Naive B cell (primary cell): Measurements from ENCODE around the gene PEX14. TPM values are rescaled to one million over a fixed set of nuclear protein-coding genes. Genes with fewer than 3 reads are reported as not detected.
"Not testable (repeated sequence)": the region's sequence is repeated elsewhere in the genome, so short reads cannot be mapped to it uniquely, and the experiment has no call there.

Source experiments
- ATAC-seq, 2 donors: fragments of 150-1000 bp; cut with Tn5 transposase; 2 replicates each; pipeline ENCODE4 v1.10.0; 2021; ENCODE audit warnings: low read depth in 2 of 2, mild to moderate bottlenecking in 2 of 2, moderate library complexity in 2 of 2
- DNase-seq: peaks from one replicate; pipeline ENCODE4 v3.0.0; 2022
- H3K27ac Mint-ChIP-seq, 6 donors: one replicate each; pipeline ENCODE4 v1.8.0; 2020 to 2022; ENCODE audit warnings: mild to moderate bottlenecking in 6 of 6, mixed read lengths in 6 of 6, moderate library complexity in 5 of 6, inconsistent platforms in 2 of 6
- H3K27me3 Mint-ChIP-seq, 3 donors: one replicate each; pipeline ENCODE4 v1.8.0; 2021 to 2022; ENCODE audit warnings: mixed read lengths in 3 of 3, mild to moderate bottlenecking in 1 of 3
- H3K36me3 Mint-ChIP-seq, 2 donors: one replicate each; pipeline ENCODE4 v1.8.0; 2020 to 2022; ENCODE audit warnings: mixed read lengths in 2 of 2, inconsistent platforms in 1 of 2, mild to moderate bottlenecking in 1 of 2
- H3K4me1 Mint-ChIP-seq, 3 donors: one replicate each; pipeline ENCODE4 v1.8.0; 2020 to 2022; ENCODE audit warnings: mixed read lengths in 3 of 3, inconsistent platforms in 1 of 3, mild to moderate bottlenecking in 1 of 3, moderate library complexity in 1 of 3
- H3K4me3 Mint-ChIP-seq, 8 donors: one replicate each; pipeline ENCODE4 v1.8.0; 2020 to 2022; ENCODE audit warnings: mild to moderate bottlenecking in 8 of 8, mixed read lengths in 8 of 8, moderate library complexity in 8 of 8, inconsistent platforms in 2 of 8
- H3K9me3 Mint-ChIP-seq, 7 donors: one replicate each; pipeline ENCODE4 v1.8.0; 2020 to 2022; ENCODE audit warnings: mixed read lengths in 7 of 7, mild to moderate bottlenecking in 5 of 7, inconsistent platforms in 2 of 7, moderate library complexity in 1 of 7
- polyA plus RNA-seq, 6 donors: library from polyadenylated mRNA; unstranded; fragments of 300-500 nt; fragmentation: Illumina TruSeq; gene quantifications; one replicate each; pipeline ENCODE4 v1.2.3, GENCODE V29; 2021; ENCODE audit warnings: low read depth in 6 of 6

Gene PEX14
- polyA plus RNA-seq, 6 donors from 2014 or later, result 2.6 to 4.2 (median 3.6) TPM

DNA sequence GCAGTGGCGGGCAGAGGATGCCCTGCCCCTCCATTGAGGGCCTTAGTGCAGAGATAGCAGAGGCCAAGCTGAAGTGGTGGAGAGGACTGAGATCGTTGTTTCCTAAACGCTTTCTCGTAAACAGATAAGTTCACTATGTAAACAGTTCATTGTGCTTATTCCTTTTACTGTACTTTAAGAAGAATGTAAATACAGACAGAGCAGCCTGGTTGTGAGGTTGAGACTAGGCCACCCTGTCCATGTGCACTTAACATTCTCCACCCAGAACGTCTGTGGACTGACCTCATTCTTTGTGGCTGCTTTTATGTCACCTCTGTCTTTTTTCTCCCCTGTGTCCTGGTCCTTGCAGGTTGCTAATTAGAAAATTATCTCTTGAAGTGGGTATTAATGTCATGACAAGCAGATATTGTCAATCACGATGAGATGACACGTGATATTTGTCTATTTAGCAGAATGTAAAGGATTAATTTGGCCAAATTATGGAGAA, 36.0 kb upstream of the PEX14 start:
- DNase-seq (no peak), ATAC-seq (no peak)
- Mint-ChIP-seq H3K4me3 (no peak overlapping the region), H3K9me3 (no peaks in the 10 kb centered on the region), H3K36me3 (no peaks in the 10 kb centered on the region), H3K27me3 (no peaks in the 10 kb centered on the region), H3K4me1 (peaks cover 0 to 2% (median 0%) of the 10 kb centered on the region in 3 donors), H3K27ac (no peak overlapping the region)

DNA sequence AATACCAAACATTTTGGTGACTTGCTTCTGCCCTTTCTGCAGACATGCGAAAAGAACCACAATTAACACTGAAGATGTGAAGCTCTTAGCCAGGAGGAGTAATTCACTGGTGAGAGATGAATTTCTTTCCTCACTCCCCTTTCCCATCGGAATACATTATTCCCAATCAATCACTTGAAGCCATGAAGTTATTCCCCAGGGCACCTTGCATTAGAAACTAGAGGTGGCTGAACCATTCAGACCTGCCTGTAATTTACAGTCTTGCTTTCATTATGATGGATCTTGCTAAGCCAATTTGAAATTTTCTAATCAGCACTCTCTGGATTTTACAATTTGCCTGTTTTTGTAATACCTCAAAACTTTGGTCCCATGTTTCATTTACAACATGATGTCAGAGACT, 34.4 kb upstream of the PEX14 start:
- DNase-seq, result no peak
- no peak overlapping the region for H3K4me3 Mint-ChIP-seq
- H3K4me1 Mint-ChIP-seq, result no peaks in the 10 kb centered on the region
- no peak for ATAC-seq
- no peaks in the 10 kb centered on the region for H3K27me3 Mint-ChIP-seq
- H3K9me3 Mint-ChIP-seq, result no peaks in the 10 kb centered on the region
- no peaks in the 10 kb centered on the region for H3K36me3 Mint-ChIP-seq
- peak overlapping the region in 1 of 6 donors; percentile 57 for H3K27ac Mint-ChIP-seq

DNA sequence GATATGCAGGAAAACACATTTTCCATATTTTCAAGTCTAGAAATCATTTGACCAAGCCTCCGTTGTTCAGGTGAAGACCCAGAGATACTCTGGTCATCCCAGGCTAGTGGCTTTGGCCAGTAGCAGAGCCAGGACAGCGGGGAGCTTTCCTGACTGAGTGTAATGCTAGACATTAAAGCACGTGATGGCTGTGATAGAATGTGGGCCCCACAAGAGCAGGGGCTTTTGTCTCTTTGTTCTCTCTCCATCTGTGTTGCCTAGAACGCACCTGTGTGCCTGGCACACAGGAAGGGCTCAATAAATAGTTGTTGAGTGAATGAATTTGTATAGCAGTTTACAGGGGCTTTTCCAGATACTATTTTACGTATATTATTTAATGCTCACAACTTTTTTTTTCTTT, 34.0 kb upstream of the PEX14 start:
- Mint-ChIP-seq H3K9me3 (no peaks in the 10 kb centered on the region), H3K36me3 (no peaks in the 10 kb centered on the region), H3K27me3 (no peaks in the 10 kb centered on the region), H3K4me3 (no peak overlapping the region), H3K4me1 (no peaks in the 10 kb centered on the region), H3K27ac (no peak overlapping the region)
- ATAC-seq (no peak), DNase-seq (no peak)

DNA sequence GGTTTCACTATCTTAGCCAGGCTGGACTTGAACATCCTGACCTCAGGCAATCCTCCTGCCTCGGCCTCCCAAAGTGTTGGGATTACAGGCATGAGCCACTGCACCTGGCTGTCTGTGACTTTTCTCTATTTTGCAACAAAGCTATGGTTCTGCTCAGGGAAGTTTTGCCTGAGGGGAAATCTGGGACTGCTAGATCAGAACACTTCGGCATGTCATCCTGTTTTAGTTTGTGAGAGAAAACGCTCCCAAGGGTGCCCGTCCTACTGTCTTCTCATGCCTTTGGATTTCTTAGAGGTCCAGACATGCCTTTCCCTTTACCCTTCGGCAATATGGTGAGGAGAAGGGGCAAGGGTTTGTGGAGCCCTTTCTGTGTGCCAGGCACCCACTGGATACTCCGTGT, 30.5 kb upstream of the PEX14 start:
- H3K27me3 Mint-ChIP-seq, result no peaks in the 10 kb centered on the region
- H3K4me3 Mint-ChIP-seq, result no peak overlapping the region
- H3K4me1 Mint-ChIP-seq, result no peaks in the 10 kb centered on the region

DNA sequence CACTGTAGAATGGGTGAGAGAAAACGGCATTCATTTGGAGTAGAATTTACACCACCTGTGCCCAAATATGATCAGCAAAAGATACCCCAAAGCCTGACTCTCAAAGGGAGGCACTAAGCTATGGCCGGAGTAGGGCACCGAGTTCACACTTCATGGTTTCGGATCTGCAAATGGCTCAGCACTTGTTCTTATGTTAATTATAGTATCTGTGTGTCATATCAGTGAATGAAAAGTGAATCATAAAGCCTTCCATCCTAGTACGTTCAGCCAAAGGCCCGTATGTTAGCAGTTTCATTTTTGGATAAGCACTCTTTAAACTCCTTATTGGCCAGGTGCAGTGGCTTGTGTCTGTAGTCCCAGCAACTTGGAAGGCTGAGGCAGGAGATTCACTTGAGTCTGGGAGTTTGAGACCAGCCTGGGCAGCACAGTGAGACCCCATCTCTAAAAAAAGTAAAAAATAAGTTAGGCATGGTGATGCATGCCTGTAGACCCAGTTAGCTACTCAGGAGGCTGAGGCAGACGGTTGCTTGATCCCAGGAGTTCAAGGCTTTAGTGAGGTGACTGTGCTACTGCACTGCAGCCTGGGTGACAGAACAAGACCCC, 29.9 kb upstream of the PEX14 start:
- peak overlapping the region in 1 of 6 donors; percentile 19 for H3K27ac Mint-ChIP-seq
- no peak for DNase-seq
- H3K4me3 Mint-ChIP-seq, result no peak overlapping the region
- H3K9me3 Mint-ChIP-seq, result no peaks in the 10 kb centered on the region
- ATAC-seq, result no peak
- no peaks in the 10 kb centered on the region for H3K36me3 Mint-ChIP-seq
- H3K4me1 Mint-ChIP-seq, result no peaks in the 10 kb centered on the region
- H3K27me3 Mint-ChIP-seq, result peaks cover 0 to 3% (median 0%) of the 10 kb centered on the region in 3 donors

More for the DNA sequence above, 30.5 kb upstream of the PEX14 start:
- ATAC-seq (no peak), DNase-seq (no peak)
- Mint-ChIP-seq H3K27ac (no peak overlapping the region), H3K9me3 (no peaks in the 10 kb centered on the region), H3K36me3 (no peaks in the 10 kb centered on the region)

DNA sequence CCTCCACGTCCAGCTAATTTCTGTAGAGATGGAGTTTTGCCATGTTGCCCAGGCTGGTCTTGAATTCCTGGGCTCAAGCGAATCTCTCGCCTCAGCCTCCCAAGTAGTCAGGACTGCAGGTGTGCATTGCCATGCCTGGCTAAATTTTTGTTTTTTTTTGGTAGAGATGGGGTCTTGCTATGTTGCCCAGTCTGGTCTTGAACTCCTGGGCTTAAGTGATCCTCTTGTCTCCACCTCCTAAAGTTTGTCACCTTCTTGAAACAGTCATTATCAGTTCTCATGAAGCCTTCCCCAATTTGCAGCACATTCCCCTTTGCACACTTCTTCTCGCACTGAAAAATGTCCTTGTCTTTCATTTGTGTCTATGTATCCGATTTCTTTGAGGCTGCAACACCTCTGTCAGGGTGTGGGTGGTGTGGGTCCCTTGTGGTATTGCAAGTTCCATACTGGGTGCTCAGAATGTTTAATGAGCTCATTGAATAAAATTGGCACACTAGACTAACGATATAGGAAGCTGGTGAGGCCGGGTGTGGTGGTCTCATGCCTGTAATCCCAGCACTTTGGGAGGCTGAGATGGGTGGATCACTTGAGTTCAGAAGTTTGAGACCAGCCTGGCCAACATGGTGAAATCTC, 27.8 kb upstream of the PEX14 start:
- Mint-ChIP-seq H3K27ac (peak overlapping the region in 2 of 6 donors; percentile 49 to 51), H3K4me3 (no peak overlapping the region), H3K9me3 (no peaks in the 10 kb centered on the region), H3K36me3 (no peaks in the 10 kb centered on the region), H3K27me3 (peaks cover 0 to 12% (median 0%) of the 10 kb centered on the region in 3 donors), H3K4me1 (no peaks in the 10 kb centered on the region)
- DNase-seq (no peak), ATAC-seq (no peak)

DNA sequence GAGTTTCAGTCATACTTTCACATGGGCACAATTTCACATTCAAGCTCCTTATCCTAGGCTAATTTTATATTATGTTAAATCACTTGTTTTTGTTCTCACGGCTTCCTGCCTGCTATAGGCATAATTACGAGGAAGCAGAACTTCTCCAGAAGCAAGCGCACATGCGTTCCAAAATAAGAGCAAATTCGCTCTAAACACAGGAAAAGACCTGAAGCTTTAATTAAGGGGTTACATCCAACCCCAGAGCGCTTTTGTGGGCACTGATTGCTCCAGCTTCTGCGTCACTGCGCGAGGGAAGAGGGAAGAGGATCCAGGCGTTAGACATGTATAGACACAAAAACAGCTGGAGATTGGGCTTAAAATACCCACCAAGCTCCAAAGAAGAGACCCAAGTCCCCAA, 25.0 kb upstream of the PEX14 start, which contains the start of gene CORT:
Gene CORT, plus strand, starts transcription at position 281 of the 400 bp plus-strand sequence. CDS start 193 bp downstream, outside the sequence.
- H3K4me1 Mint-ChIP-seq, result no peaks in the 10 kb centered on the region
- peaks cover 0 to 12% (median 0%) of the 10 kb centered on the region in 3 donors for H3K27me3 Mint-ChIP-seq
- no peaks in the 10 kb centered on the region for H3K9me3 Mint-ChIP-seq
- ATAC-seq (no peak), DNase-seq (no peak)
- H3K36me3 Mint-ChIP-seq, result no peaks in the 10 kb centered on the region
- H3K4me3 Mint-ChIP-seq, result no peak within 1 kb of the TSS
- H3K27ac Mint-ChIP-seq, result no peak within 1 kb of the TSS

DNA sequence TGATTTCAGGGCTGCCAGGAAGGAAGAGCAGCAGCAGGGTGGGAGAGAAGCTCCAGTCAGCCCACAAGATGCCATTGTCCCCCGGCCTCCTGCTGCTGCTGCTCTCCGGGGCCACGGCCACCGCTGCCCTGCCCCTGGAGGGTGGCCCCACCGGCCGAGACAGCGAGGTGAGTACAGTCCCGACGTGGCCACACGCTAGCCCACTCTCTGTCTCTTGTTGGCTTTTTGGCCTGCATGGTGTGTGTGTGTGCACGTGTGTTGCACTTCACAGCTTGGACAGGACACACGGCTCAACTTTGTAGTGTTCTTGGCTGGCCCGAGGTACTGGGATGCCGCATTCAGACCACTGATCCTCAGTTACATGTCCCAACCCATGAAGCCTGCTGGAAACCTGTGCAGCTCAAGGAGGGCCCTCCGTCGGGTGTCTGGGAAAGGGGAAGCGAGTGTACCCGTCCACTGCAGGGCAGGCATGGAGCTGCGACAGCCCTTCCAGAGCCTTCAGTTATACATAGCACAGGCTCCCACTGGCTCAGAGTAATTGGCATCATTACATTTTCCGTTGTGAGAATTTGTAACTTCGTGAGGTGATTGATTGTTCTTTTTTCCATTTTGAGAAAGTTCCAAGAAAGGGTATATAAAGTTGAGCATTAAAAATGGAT, 24.5 kb upstream of the PEX14 start:
- Mint-ChIP-seq H3K36me3 (no peaks in the 10 kb centered on the region), H3K27ac (no peak overlapping the region), H3K4me3 (no peak overlapping the region), H3K4me1 (no peaks in the 10 kb centered on the region), H3K27me3 (peaks cover 0 to 12% (median 0%) of the 10 kb centered on the region in 3 donors), H3K9me3 (no peaks in the 10 kb centered on the region)
- DNase-seq, result no peak
- no peak for ATAC-seq

DNA sequence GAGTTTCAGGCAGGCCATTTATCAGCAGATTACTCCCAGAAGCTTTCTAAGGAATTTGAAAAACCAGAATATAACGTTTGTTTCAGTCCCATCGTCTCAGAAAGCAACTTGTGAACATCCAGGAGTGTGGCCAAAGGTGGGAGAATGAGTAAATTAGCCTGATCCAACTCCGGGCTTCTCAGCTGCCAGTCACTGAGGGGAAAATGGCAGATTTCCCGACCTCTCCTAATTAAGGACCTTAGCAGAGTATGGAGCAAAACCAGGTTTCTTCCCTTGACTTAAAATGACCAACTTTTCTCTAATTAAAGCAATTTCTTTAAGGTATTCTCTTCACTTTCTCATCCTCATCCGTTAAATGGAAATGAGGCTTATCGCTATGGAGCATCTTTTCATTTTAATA, 23.9 kb upstream of the PEX14 start:
- no peaks in the 10 kb centered on the region for H3K36me3 Mint-ChIP-seq
- H3K4me3 Mint-ChIP-seq, result no peak overlapping the region
- no peak for ATAC-seq
- H3K27ac Mint-ChIP-seq, result no peak overlapping the region
- H3K9me3 Mint-ChIP-seq, result no peaks in the 10 kb centered on the region
- H3K27me3 Mint-ChIP-seq, result peaks cover 0 to 12% (median 0%) of the 10 kb centered on the region in 3 donors
- no peak for DNase-seq
- no peaks in the 10 kb centered on the region for H3K4me1 Mint-ChIP-seq

DNA sequence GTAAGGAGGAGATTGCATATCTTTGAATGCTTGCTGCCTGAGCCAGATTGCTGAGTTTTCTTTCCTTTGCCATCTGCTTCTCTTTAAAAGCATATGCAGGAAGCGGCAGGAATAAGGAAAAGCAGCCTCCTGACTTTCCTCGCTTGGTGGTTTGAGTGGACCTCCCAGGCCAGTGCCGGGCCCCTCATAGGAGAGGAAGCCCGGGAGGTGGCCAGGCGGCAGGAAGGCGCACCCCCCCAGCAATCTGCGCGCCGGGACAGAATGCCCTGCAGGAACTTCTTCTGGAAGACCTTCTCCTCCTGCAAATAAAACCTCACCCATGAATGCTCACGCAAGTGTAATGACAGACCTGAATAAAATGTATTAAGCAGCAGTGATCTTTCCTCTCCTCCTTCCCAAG, 23.5 kb upstream of the PEX14 start:
- ATAC-seq, result no peak
- Mint-ChIP-seq H3K27me3 (peaks cover 0 to 12% (median 0%) of the 10 kb centered on the region in 3 donors), H3K27ac (no peak overlapping the region), H3K4me3 (no peak overlapping the region), H3K4me1 (no peaks in the 10 kb centered on the region), H3K9me3 (no peaks in the 10 kb centered on the region), H3K36me3 (no peaks in the 10 kb centered on the region)
- no peak for DNase-seq

DNA sequence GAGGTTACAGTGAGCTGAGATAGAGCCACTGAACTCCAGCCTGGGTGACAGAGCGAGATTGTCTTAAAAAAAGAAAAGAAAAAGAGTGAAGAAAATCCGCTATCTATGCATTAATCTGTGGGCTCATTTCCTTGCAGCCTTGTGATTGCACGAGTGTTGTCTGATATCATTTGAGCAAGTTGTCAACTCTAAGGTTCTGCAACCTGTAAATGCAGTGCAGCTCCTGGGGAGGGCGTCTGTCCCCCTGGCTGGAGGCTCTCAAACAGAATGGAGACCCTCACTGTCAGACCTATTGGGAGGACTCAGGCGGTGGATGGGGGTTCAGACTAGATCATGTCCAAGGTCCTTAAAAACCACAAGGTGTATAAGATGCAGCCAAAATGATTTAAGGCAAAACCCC, 18.7 kb upstream of the PEX14 start:
- no peaks in the 10 kb centered on the region for H3K4me1 Mint-ChIP-seq
- H3K36me3 Mint-ChIP-seq, result peaks cover 0 to under 1% of the 10 kb centered on the region in 2 donors
- no peak overlapping the region for H3K4me3 Mint-ChIP-seq
- no peaks in the 10 kb centered on the region for H3K9me3 Mint-ChIP-seq
- no peak for DNase-seq
- H3K27ac Mint-ChIP-seq, result peak overlapping the region in 2 of 6 donors; percentile 78 to 87
- H3K27me3 Mint-ChIP-seq, result no peaks in the 10 kb centered on the region
- ATAC-seq, result no peak

DNA sequence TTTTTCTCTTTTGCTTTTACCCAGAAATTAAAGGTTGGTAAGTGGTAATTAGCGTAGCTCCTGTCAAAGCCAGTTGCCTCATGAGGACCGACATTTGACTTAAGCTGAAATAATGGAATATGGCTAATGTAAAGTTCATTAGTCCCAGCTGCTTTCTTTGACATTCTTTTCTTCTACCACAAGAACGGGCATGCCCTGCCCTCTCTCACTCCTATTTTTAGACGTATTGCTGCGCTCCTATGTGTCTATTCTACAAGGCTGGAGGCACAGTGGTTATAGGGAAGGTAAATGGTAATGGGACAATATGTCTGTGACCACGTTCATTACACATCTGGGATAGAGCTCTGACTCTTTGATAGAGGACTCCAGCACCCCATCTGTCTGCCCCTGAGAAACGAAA, 18.1 kb upstream of the PEX14 start:
- no peak overlapping the region for H3K4me3 Mint-ChIP-seq
- peaks cover 0 to 7% of the 10 kb centered on the region in 2 donors for H3K36me3 Mint-ChIP-seq
- H3K4me1 Mint-ChIP-seq, result no peaks in the 10 kb centered on the region

DNA sequence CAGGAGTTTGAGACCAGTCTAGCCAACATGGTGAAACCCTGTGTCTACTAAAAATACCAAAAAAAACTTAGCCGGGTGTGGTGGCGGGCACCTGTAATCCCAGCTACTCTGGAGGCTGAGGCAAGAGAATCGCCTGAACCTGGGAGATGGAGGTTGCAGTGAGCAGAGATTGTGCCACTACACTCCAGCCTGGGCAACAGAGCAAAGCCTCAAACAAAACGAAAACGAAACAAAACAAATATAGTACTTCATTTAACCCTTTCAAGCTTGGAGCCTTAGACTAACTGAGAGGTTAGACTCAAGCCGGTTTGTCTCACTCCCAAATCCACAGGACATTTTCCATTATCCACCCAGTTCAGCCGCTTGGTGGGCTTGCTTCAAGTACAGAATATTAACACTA, 17.3 kb upstream of the PEX14 start:
- ATAC-seq, H3K27me3 Mint-ChIP-seq, H3K27ac Mint-ChIP-seq, H3K9me3 Mint-ChIP-seq, H3K4me1 Mint-ChIP-seq, H3K4me3 Mint-ChIP-seq, DNase-seq, H3K36me3 Mint-ChIP-seq: not testable (repeated sequence)

More for the DNA sequence above, 18.1 kb upstream of the PEX14 start:
- H3K9me3 Mint-ChIP-seq, result no peaks in the 10 kb centered on the region
- H3K27me3 Mint-ChIP-seq, result no peaks in the 10 kb centered on the region
- no peak for ATAC-seq
- peak overlapping the region in 1 of 6 donors; percentile 73 for H3K27ac Mint-ChIP-seq
- no peak for DNase-seq

DNA sequence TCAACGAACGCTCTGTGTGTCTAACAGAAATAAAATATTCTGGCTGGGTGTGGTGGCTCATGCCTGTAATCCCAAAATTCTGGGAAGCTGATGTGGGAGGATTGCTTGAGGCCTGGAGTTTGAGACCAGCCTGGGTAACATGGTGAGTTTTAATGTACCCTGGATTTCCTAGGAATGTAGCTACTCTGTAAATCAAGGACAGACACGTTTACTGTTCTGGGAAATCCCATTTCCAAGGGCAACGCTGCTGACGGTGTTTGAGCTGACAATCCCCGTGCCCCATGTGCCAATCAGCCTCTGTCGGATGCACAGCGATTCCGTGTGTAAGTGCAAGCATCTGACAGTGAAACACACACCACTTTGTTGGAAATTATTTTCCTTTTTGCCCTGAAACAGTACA, 16.9 kb upstream of the PEX14 start:
- Mint-ChIP-seq H3K9me3 (no peaks in the 10 kb centered on the region), H3K27ac (peak overlapping the region in 1 of 6 donors; percentile 16), H3K36me3 (peaks cover 7% of the 10 kb centered on the region in 2 donors), H3K4me3 (no peak overlapping the region), H3K27me3 (no peaks in the 10 kb centered on the region), H3K4me1 (no peaks in the 10 kb centered on the region)
- no peak for DNase-seq
- ATAC-seq, result no peak
